ENCODE data around the gene FGG.
A peak's percentile ranks its signal among the peaks of the same experiment; 100 is the strongest.

DNA sequence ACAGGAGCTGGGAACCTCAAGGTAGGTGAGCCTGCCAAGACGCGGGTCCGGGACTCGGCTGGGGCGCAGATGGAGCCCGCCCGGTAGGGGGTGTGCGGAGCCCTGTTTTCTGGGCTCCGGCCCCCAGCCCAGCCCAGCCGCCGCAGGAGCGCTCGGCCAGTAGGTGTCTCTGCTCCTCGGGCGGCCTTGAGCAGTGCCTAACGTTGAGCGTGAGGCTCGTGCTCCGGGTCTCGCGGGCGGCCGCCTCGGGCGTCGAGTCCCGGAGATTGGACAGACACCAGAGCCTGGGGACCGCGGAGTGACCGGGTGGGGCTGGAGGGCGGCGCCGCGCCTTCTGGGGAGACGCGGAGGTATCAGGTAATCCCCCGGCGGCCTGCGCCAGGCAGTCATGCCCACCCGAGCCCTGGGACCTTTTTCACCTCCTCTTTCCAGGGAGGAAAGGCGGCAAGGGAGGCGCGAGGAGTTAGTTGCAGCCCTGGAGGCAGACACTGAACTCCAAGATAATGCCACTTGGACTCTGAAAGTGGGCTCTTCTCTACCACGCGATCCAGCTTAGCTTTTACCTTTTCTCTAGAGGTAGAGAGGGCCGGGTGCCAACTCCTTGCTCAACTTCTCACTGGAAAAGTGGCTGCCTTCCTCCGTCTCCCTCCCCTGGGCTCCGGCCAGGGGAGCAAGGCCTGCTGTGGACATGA lies 14.5 kb upstream of the FGG start:
- TF ChIP-seq POLR2A (IDR thresholded peaks at IDR 0.05) (no peak), CTCF (IDR thresholded peaks at IDR 0.05) (peak in 9 of 12 donors; percentile 7 to 52 (median 31))

Data from heart left ventricle (tissue), 13 donors.